Endodermal cell (in vitro differentiated cells): ENCODE data around the gene LRP1. TPM values are rescaled to one million over a fixed set of nuclear protein-coding genes. Genes with fewer than 3 reads are reported as not detected.

Source experiments
- DNase-seq: peaks from one replicate; pipeline ENCODE4 v3.0.0-alpha.2; 2017
- H3K27ac ChIP-seq: 2 replicates; pipeline ENCODE4 v1.5.1; 2013; ENCODE audit warnings: mild to moderate bottlenecking, low read depth, low read length, moderate library complexity
- H3K27me3 ChIP-seq: 2 replicates; pipeline ENCODE4 v1.6.1; 2013; ENCODE audit warnings: mild to moderate bottlenecking, low read length, moderate library complexity; ENCODE audit not compliant: insufficient read depth, control insufficient read depth, poor library complexity, severe bottlenecking
- H3K36me3 ChIP-seq: 2 replicates; pipeline ENCODE4 v1.7.0; 2013; ENCODE audit warnings: mild to moderate bottlenecking, low read length, moderate library complexity; ENCODE audit not compliant: control insufficient read depth, insufficient read depth
- H3K4me1 ChIP-seq: one replicate; pipeline ENCODE4 v1.7.0; 2013; ENCODE audit warnings: low read length; ENCODE audit not compliant: control insufficient read depth, insufficient read depth
- H3K4me3 ChIP-seq: 2 replicates; pipeline ENCODE4 v1.5.1; 2013; ENCODE audit warnings: mild to moderate bottlenecking, low read length, moderate library complexity
- H3K9ac ChIP-seq: 2 replicates; pipeline ENCODE4 v1.6.1; 2013; ENCODE audit warnings: mild to moderate bottlenecking, low read length, moderate library complexity; ENCODE audit not compliant: poor library complexity, severe bottlenecking; ENCODE audit errors: extremely low read depth
- H3K9me3 ChIP-seq: 2 replicates; pipeline ENCODE4 v1.6.1; 2013; ENCODE audit warnings: mild to moderate bottlenecking, low read length, moderate library complexity; ENCODE audit not compliant: control insufficient read depth
- H3K27ac Mint-ChIP-seq: 2 replicates; pipeline ENCODE4 v1.8.0; 2020; ENCODE audit warnings: mixed read lengths
- H3K27me3 Mint-ChIP-seq: 2 replicates; pipeline ENCODE4 v1.8.0; 2021; ENCODE audit warnings: mild to moderate bottlenecking, mixed read lengths; ENCODE audit not compliant: insufficient read depth
- H3K36me3 Mint-ChIP-seq: 2 replicates; pipeline ENCODE4 v1.8.0; 2020; ENCODE audit warnings: low read depth, mixed read lengths
- H3K4me1 Mint-ChIP-seq: 2 replicates; pipeline ENCODE4 v1.8.0; 2020; ENCODE audit warnings: mixed read lengths
- H3K4me3 Mint-ChIP-seq: 2 replicates; pipeline ENCODE4 v1.8.0; 2020; ENCODE audit warnings: mild to moderate bottlenecking, moderate library complexity, mixed read lengths
- H3K9me3 Mint-ChIP-seq: 2 replicates; pipeline ENCODE4 v1.8.0; 2020; ENCODE audit warnings: mild to moderate bottlenecking, mixed read lengths
- CTCF ChIP-seq: fragments of 200-600 bp; sonication (generic); conservative IDR thresholded peaks from 2 replicates; pipeline ENCODE4 v1.5.0; 2021; ENCODE audit warnings: antibody characterized with exemption, mild to moderate bottlenecking
- WGBS, 2 experiments: methylation state at CpG; one replicate each; pipeline versions ENCODE4 v1.1.5 to v1.1.7; 2013; ENCODE audit warnings: missing lambda C conversion rate in 2 of 2, mixed read lengths in 1 of 2; ENCODE audit not compliant: insufficient coverage in 1 of 2, insufficient read length in 1 of 2; 5-methylcytosine and 5-hydroxymethylcytosine counted together
- total RNA-seq, 2 donors: library from RNA; stranded (reverse); fragmentation: NEBNext Ultra II Directional in 1 of 2; extraction: Animal tissue kit (Norgen Biotek cat#: 25700) in 1 of 2; gene quantifications; 2 replicates in 1 of 2; 3 replicates in 1 of 2; pipeline ENCODE4 v1.2.1, GENCODE V29; 2021

Gene LRP1
- total RNA-seq, 2 donors from 2014 or later = 74.5 to 87.7 TPM

- Mint-ChIP-seq H3K36me3 (peaks cover 22% of the 10 kb centered on the region), H3K9me3 (no peaks in the 10 kb centered on the region), H3K27me3 (peaks cover 17% of the 10 kb centered on the region), H3K27ac (no peak overlapping the region), H3K4me3 (no peak overlapping the region), H3K4me1 (peaks cover 8% of the 10 kb centered on the region)
- Histone ChIP-seq H3K9me3 (no peaks in the 10 kb centered on the region), H3K27me3 (peaks cover 16% of the 10 kb centered on the region), H3K9ac (no peak overlapping the region), H3K27ac (no peak overlapping the region), H3K36me3 (peaks cover 12% of the 10 kb centered on the region), H3K4me3 (no peak overlapping the region), H3K4me1 (no peaks in the 10 kb centered on the region)
- WGBS, 2 experiments = 93 to 96% methylated on average over 8 of the region's 8 CpGs
- no peak for TF ChIP-seq CTCF
- no peak for DNase-seq
Observed at GRCh38 chr12:57209916-57210315, 81.6 kb downstream of the LRP1 start.

- Histone ChIP-seq H3K4me3 (no peak overlapping the region), H3K27me3 (peaks cover 21% of the 10 kb centered on the region), H3K27ac (no peak overlapping the region), H3K9ac (no peak overlapping the region), H3K4me1 (no peaks in the 10 kb centered on the region), H3K36me3 (peaks cover 12% of the 10 kb centered on the region), H3K9me3 (no peaks in the 10 kb centered on the region)
- TF ChIP-seq CTCF = no peak
- WGBS, 2 experiments = 95 to 96% methylated on average over 9 to 15 of the region's 15 CpGs
- Mint-ChIP-seq H3K4me3 (no peak overlapping the region), H3K27ac (no peak overlapping the region), H3K27me3 (peaks cover 22% of the 10 kb centered on the region), H3K9me3 (no peaks in the 10 kb centered on the region), H3K4me1 (peaks cover 8% of the 10 kb centered on the region), H3K36me3 (peaks cover 21% of the 10 kb centered on the region)
- no peak for DNase-seq
Observed at GRCh38 chr12:57210461-57210860, 82.2 kb downstream of the LRP1 start.

- H3K4me1 ChIP-seq = no peaks in the 10 kb centered on the region
- H3K9ac ChIP-seq = no peak overlapping the region
- TF ChIP-seq CTCF = no peak
- H3K9me3 ChIP-seq = no peaks in the 10 kb centered on the region
- no peak overlapping the region for H3K4me3 Mint-ChIP-seq
- WGBS, 2 experiments = 89 to 91% methylated on average over 13 to 16 of the region's 16 CpGs
- no peak overlapping the region for H3K27ac ChIP-seq
- H3K36me3 Mint-ChIP-seq = peaks cover 16% of the 10 kb centered on the region
- peaks cover 10% of the 10 kb centered on the region for H3K36me3 ChIP-seq
- no peak overlapping the region for H3K4me3 ChIP-seq
- H3K4me1 Mint-ChIP-seq = peaks cover 12% of the 10 kb centered on the region
- no peaks in the 10 kb centered on the region for H3K9me3 Mint-ChIP-seq
- peaks cover 28% of the 10 kb centered on the region for H3K27me3 Mint-ChIP-seq
- no peak for DNase-seq
- H3K27me3 ChIP-seq = peaks cover 28% of the 10 kb centered on the region
- no peak overlapping the region for H3K27ac Mint-ChIP-seq
Observed at GRCh38 chr12:57210926-57211692, 82.8 kb downstream of the LRP1 start.
